Germinal center (tissue), 1 donor: ENCODE results near the gene OXTR.
"Not testable (repeated sequence)": the region's sequence is repeated elsewhere in the genome, so short reads cannot be mapped to it uniquely, and the experiment has no call there.

Experiments
- DNase-seq: peaks from one replicate; pipeline ENCODE4 v3.0.0; 2012; ENCODE audit warnings: mixed read lengths, low spot score

Gene OXTR

GRCh38 chr3:8739757-8740504 lies 29.5 kb downstream of the OXTR start:
- no peak for DNase-seq

- no peak for DNase-seq
These were observed 30.8 kb downstream of the OXTR start for GRCh38 chr3:8738639-8739038.

GRCh38 chr3:8737823-8738222 lies 31.6 kb downstream of the OXTR start:
- DNase-seq: no peak

- DNase-seq: no peak
These were observed 32.1 kb downstream of the OXTR start for GRCh38 chr3:8737301-8737700.

GRCh38 chr3:8736436-8736835 lies 33.0 kb downstream of the OXTR start:
- DNase-seq: no peak

GRCh38 chr3:8734908-8735307 lies 34.5 kb downstream of the OXTR start:
- no peak for DNase-seq

GRCh38 chr3:8734137-8734878 lies 35.1 kb downstream of the OXTR start:
- DNase-seq: no peak

GRCh38 chr3:8733332-8734094 lies 35.9 kb downstream of the OXTR start, which contains the start of gene CAV3:
Gene CAV3 (plus strand): TSS chr3:8733802. CDS start chr3:8733877, 75 bp downstream.
- no peak for DNase-seq

- no peak for DNase-seq
These were observed 37.0 kb downstream of the OXTR start for GRCh38 chr3:8732413-8732812.

- DNase-seq: no peak
These were observed 38.8 kb downstream of the OXTR start for GRCh38 chr3:8730656-8731055.

- no peak for DNase-seq
These were observed 39.9 kb downstream of the OXTR start for GRCh38 chr3:8729479-8729878.

- DNase-seq: no peak
These were observed 41.6 kb downstream of the OXTR start for GRCh38 chr3:8727605-8728512.

GRCh38 chr3:8724108-8724752 lies 45.2 kb downstream of the OXTR start:
- DNase-seq: no peak

- no peak for DNase-seq
These were observed 45.8 kb downstream of the OXTR start for GRCh38 chr3:8723612-8724011.

GRCh38 chr3:8722808-8723207 lies 46.6 kb downstream of the OXTR start:
- no peak for DNase-seq

GRCh38 chr3:8715757-8716156 lies 53.7 kb downstream of the OXTR start:
- DNase-seq: not testable (repeated sequence)

GRCh38 chr3:8713901-8714759 lies 55.3 kb downstream of the OXTR start:
- peak; percentile 44 for DNase-seq

GRCh38 chr3:8712908-8713255 lies 56.5 kb downstream of the OXTR start:
- DNase-seq: no peak

GRCh38 chr3:8712045-8712907 lies 57.1 kb downstream of the OXTR start:
- no peak for DNase-seq
